Thoracic aorta (tissue), 2 donors: Measurements from ENCODE around the gene VSIG10. TPM values are rescaled to one million over a fixed set of nuclear protein-coding genes. Genes with fewer than 3 reads are reported as not detected.
A peak's percentile ranks its signal among the peaks of the same experiment; 100 is the strongest.
"Not testable (repeated sequence)": the region's sequence is repeated elsewhere in the genome, so short reads cannot be mapped to it uniquely, and the experiment has no call there.

Source experiments
- ATAC-seq: fragments of 150-250 bp; one replicate; pipeline ENCODE4 v1.8.0; 2017; ENCODE audit warnings: low read depth; ENCODE audit not compliant: insufficient number of reproducible peaks, low FRiP score
- DNase-seq: peaks from one replicate; pipeline ENCODE4 v3.0.0-alpha.2; 2020; ENCODE audit warnings: low spot score
- H3K27ac ChIP-seq, 2 donors: fragments of 200-600 bp; sonication (generic); 1 replicate in 1 of 2; 2 replicates in 1 of 2; pipeline ENCODE4 v1.5.1; 2016; ENCODE audit warnings: mild to moderate bottlenecking in 2 of 2, moderate library complexity in 2 of 2
- H3K27me3 ChIP-seq: fragments of 200-600 bp; sonication (generic); replicated peaks from 2 replicates; pipeline ENCODE4 v1.6.0; 2016; ENCODE audit warnings: mild to moderate bottlenecking; ENCODE audit not compliant: insufficient read depth
- H3K36me3 ChIP-seq: fragments of 200-600 bp; sonication (generic); one replicate; pipeline ENCODE4 v1.5.1; 2016
- H3K4me1 ChIP-seq, 2 donors: fragments of 200-600 bp; sonication (generic); 1 replicate in 1 of 2; 2 replicates in 1 of 2; pipeline versions ENCODE4 v1.5.1 to v1.6.0; 2016; ENCODE audit warnings: low read depth in 2 of 2, mild to moderate bottlenecking in 1 of 2; ENCODE audit not compliant: control insufficient read depth in 1 of 2
- H3K4me3 ChIP-seq: fragments of 200-600 bp; sonication (generic); 2 replicates; pipeline ENCODE4 v1.5.1; 2016; ENCODE audit warnings: mild to moderate bottlenecking
- H3K9me3 ChIP-seq: fragments of 200-600 bp; sonication (generic); 2 replicates; pipeline ENCODE4 v1.5.1; 2016
- total RNA-seq, 2 donors: library from RNA; depleted of rRNA; stranded (reverse); fragments of >200 nt; gene quantifications; one replicate each; pipeline versions ENCODE4 v1.1.0 to v1.2.3, GENCODE V29; 2016
- TF ChIP-seq, protein P1 (sequence below): fragments of 200-600 bp; sonication (generic); IDR thresholded peaks from one replicate; pipeline ENCODE4 v1.5.1; 2019; ENCODE audit warnings: antibody characterized with exemption

The VSIG10 gene
- total RNA-seq, 2 donors from 2014 or later = 13.0 to 21.9 TPM

DNA sequence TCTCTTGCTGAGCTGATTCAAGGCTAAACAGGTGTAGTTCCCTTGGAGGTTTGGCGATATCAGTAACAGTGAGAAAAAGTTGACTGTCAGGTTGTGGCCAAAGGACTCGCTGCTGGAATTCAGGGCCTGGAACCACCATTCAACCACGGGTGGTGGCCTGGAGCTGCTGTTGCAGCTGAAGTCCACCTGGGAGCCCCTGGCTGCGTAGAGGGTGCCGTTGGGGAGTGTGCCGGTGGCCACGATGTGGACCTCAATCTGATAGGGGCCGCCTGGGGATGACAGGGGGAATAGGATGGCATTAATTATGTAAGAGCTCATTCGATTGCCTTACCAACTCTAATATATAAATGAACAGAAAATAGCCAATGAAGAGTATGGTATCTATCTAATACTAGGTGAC, 21.6 kb downstream of the VSIG10 start:
- no peaks in the 10 kb centered on the region for H3K9me3 ChIP-seq
- H3K27ac ChIP-seq = no peak overlapping the region
- TF ChIP-seq, protein P1, sequence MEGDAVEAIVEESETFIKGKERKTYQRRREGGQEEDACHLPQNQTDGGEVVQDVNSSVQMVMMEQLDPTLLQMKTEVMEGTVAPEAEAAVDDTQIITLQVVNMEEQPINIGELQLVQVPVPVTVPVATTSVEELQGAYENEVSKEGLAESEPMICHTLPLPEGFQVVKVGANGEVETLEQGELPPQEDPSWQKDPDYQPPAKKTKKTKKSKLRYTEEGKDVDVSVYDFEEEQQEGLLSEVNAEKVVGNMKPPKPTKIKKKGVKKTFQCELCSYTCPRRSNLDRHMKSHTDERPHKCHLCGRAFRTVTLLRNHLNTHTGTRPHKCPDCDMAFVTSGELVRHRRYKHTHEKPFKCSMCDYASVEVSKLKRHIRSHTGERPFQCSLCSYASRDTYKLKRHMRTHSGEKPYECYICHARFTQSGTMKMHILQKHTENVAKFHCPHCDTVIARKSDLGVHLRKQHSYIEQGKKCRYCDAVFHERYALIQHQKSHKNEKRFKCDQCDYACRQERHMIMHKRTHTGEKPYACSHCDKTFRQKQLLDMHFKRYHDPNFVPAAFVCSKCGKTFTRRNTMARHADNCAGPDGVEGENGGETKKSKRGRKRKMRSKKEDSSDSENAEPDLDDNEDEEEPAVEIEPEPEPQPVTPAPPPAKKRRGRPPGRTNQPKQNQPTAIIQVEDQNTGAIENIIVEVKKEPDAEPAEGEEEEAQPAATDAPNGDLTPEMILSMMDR = no peak
- peaks cover 3% of the 10 kb centered on the region for H3K36me3 ChIP-seq
- no peak overlapping the region for H3K4me3 ChIP-seq
- H3K4me1 ChIP-seq = no peaks in the 10 kb centered on the region
- no peak for DNase-seq
- ATAC-seq = no peak
- no peaks in the 10 kb centered on the region for H3K27me3 ChIP-seq

DNA sequence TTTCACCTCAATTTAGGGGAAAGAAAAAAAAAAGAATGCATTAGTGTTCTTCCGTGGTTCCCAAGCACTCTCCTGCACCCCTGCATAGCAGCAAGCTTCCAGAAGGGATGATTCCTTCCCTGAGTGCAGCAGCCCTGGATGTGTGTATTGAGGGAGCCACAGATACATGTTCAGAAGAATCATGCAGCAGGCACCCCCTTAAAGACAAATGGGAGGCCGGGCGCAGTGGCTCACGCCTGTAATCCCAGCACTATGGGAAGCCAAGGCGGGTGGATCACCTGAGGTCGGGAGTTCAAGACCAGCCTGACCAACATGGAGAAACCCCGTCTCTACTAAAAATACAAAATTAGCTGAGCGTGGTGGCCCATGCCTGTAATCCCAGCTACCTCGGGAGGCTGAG, 22.3 kb downstream of the VSIG10 start:
- H3K4me3 ChIP-seq, H3K4me1 ChIP-seq, H3K9me3 ChIP-seq, H3K36me3 ChIP-seq, H3K27ac ChIP-seq, H3K27me3 ChIP-seq, DNase-seq, ATAC-seq: not testable (repeated sequence)

DNA sequence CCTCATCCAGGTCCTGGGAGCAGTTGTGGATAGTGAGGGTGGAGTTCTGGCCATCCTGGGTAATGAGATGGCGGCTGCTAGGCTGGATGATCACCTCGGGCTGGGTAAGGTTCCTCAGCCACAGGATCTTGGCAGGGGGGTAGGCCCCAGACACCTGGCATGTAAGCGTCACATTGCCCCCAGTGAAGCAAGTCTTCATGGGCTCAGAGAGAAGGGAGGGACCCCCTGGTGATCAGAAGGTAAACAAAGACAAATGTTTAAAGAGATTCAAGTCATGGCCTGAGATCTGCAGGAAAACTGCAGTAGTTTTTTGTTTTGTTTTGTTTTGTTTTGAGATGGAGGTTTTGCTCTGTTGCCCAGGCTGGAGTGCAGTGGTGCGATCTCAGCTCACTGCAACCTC, 30.0 kb downstream of the VSIG10 start:
- DNase-seq = no peak
- H3K27me3 ChIP-seq = no peaks in the 10 kb centered on the region
- ATAC-seq = no peak
- no peak overlapping the region for H3K4me3 ChIP-seq
- H3K4me1 ChIP-seq = no peaks in the 10 kb centered on the region
- H3K27ac ChIP-seq = no peak overlapping the region
- H3K9me3 ChIP-seq = no peaks in the 10 kb centered on the region
- peaks cover 3% of the 10 kb centered on the region for H3K36me3 ChIP-seq
- TF ChIP-seq, protein P1 = no peak

DNA sequence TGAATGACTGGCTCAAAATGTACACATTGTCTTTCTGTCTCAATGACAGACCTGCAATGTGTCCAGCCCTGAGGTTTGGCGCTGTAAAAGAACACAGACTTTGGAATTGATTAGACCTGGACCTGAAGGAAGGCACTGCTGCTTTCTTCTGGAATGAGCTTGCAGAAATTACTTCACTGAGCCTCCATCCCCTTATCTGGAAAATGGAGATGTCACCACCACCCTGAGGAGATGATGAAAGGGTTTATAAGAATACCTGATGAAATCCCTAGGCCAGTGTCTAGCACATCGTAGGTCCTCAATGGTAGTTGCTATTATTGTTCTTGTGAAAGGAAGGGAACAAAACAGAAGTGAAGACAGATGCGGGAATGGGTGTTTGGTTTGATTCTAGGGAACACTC, 33.2 kb downstream of the VSIG10 start:
- H3K4me3 ChIP-seq = no peak overlapping the region
- no peak for ATAC-seq
- TF ChIP-seq, protein P1 = no peak

DNA sequence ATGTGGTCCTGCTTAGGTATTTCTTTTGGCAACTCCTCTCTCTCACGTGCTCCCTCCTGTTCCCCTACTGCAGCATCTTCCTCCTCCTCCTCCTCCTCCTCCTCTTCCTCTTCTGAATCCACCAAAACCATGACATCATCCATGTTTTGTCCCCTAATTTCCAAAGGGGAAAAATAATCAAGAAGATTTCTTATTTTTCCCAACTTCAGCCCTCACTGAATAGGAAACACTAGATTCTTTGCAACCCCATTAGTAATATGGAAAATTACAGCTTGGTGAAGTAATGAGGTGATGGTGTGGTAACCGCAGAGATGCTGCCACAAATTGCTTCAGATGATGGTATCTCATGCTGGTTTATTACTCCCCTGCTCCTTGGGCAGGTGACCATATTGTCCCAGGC, 35.4 kb downstream of the VSIG10 start:
- H3K36me3 ChIP-seq = no peaks in the 10 kb centered on the region
- DNase-seq (no peak), ATAC-seq (no peak)
- TF ChIP-seq, protein P1 = no peak
- no peak overlapping the region for H3K27ac ChIP-seq
- H3K4me3 ChIP-seq = no peak overlapping the region
- no peaks in the 10 kb centered on the region for H3K9me3 ChIP-seq
- H3K4me1 ChIP-seq = peaks cover 12 to 16% of the 10 kb centered on the region in 2 donors
- H3K27me3 ChIP-seq = no peaks in the 10 kb centered on the region

More for the DNA sequence above, 33.2 kb downstream of the VSIG10 start:
- Histone ChIP-seq H3K9me3 (no peaks in the 10 kb centered on the region), H3K4me1 (no peaks in the 10 kb centered on the region), H3K27ac (no peak overlapping the region), H3K36me3 (no peaks in the 10 kb centered on the region), H3K27me3 (no peaks in the 10 kb centered on the region)
- DNase-seq = no peak

DNA sequence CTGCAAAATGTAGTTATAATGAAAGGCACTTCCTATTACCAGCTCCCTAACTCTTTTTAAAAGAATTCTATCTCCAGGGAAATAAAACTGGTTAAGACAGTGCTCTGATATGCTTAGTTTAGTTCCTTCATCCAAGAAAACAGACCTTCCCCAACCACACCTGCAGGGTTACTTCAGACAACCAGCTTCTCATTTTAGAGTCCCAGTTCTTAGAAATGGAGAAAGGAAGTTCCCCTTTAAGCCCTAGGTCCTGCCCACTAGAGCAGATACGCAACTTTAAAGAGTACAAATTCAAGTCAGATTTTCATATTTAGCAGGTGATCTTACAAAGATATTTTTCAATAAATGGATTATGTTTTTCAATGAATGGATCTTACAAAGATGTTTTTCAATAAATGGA, 38.4 kb downstream of the VSIG10 start:
- TF ChIP-seq, protein P1 = no peak
- no peak for ATAC-seq
- Histone ChIP-seq H3K36me3 (no peaks in the 10 kb centered on the region), H3K4me1 (peaks cover 17 to 25% of the 10 kb centered on the region in 2 donors), H3K27ac (peak overlapping the region in 1 of 2 donors; percentile 14), H3K4me3 (peak overlapping the region; percentile 40), H3K9me3 (no peaks in the 10 kb centered on the region), H3K27me3 (no peaks in the 10 kb centered on the region)
- no peak for DNase-seq
